ENCODE measurements around the gene ATG7. TPM values are rescaled to one million over a fixed set of nuclear protein-coding genes. Genes with fewer than 3 reads are reported as not detected.

Gene ATG7
- total and polyA plus RNA-seq, 2 experiments from 2014 or later = 22.2 to 22.9 TPM

GRCh38 chr3:11272906-11273574, 843 bp downstream of the ATG7 start:
- peak overlapping the region; percentile 72 for H3K27ac ChIP-seq
- no peak for TF ChIP-seq CTCF (IDR thresholded peaks at IDR 0.05; ENCODE audit: low read depth, low read length)

DNA sequence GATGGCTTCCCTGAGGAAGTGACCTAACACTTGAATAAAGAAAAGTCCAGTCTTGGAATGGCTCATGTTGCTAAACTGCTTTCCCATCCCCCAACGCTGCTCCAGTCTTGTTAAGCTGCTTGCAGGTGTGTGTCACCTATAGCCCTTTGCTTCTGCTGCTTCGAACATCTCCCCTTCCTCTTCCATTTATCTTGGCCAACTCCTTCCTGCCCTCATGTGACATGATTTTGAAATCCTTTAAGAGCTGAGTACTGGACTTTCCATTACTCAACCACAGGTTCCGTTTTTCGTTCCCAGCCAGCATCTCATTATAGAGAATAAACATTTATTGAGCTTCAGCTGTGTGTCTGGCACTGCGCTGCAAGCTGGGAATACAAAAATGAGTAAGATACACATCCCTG, 1.7 kb downstream of the ATG7 start:
- Histone ChIP-seq H3K27me3 (no peaks in the 10 kb centered on the region), H3K9me3 (ENCODE audit: low read depth) (no peaks in the 10 kb centered on the region), H3K27ac (no peak overlapping the region), H3K36me3 (no peaks in the 10 kb centered on the region), H3K4me3 (no peak overlapping the region), H3K4me1 (ENCODE audit: low read depth) (no peaks in the 10 kb centered on the region)
- no peak for TF ChIP-seq CTCF (IDR thresholded peaks at IDR 0.05; ENCODE audit: low read depth, low read length)
- no peak for DNase-seq (ENCODE audit: low read depth in 1 of 2, low spot score in 1 of 2)

More at GRCh38 chr3:11272906-11273574, 843 bp downstream of the ATG7 start:
- Histone ChIP-seq H3K36me3 (no peaks in the 10 kb centered on the region), H3K4me1 (ENCODE audit: low read depth) (no peaks in the 10 kb centered on the region), H3K9me3 (ENCODE audit: low read depth) (no peaks in the 10 kb centered on the region), H3K27me3 (no peaks in the 10 kb centered on the region), H3K4me3 (peak overlapping the region; percentile 61)
- no peak for DNase-seq (ENCODE audit: low read depth in 1 of 2, low spot score in 1 of 2)

- no peak for TF ChIP-seq CTCF (IDR thresholded peaks at IDR 0.05; ENCODE audit: low read depth, low read length)
- Histone ChIP-seq H3K4me3 (no peak overlapping the region), H3K9me3 (ENCODE audit: low read depth) (no peaks in the 10 kb centered on the region), H3K36me3 (no peaks in the 10 kb centered on the region), H3K27me3 (no peaks in the 10 kb centered on the region), H3K27ac (no peak overlapping the region), H3K4me1 (ENCODE audit: low read depth) (no peaks in the 10 kb centered on the region)
- no peak for DNase-seq (ENCODE audit: low read depth in 1 of 2, low spot score in 1 of 2)
Measured at GRCh38 chr3:11274566-11275142, 2.5 kb downstream of the ATG7 start.

DNA sequence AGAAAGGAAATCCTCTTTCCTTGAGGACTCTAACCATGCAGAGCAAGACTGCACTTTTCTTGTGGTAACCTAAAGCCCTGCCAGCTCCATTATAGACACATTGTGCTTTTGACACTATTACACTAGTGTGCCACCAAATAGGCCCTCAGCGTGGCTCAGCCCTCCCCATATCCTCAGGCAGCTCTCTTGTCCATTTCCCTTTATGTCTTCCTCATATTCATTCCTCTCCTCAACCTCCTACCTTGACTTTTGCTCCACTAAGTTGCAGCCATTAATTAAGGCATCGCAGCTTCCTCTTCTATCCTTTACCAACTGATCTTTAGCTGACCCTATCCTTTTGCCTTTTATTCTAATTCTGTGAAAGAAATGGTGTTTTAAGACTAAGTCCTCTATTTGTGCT, 3.7 kb downstream of the ATG7 start:
- H3K27ac ChIP-seq = no peak overlapping the region
- no peak overlapping the region for H3K4me3 ChIP-seq
- DNase-seq (ENCODE audit: low read depth in 1 of 2, low spot score in 1 of 2) = no peak
- no peak for TF ChIP-seq CTCF (IDR thresholded peaks at IDR 0.05; ENCODE audit: low read depth, low read length)
- H3K27me3 ChIP-seq = no peaks in the 10 kb centered on the region
- H3K4me1 ChIP-seq (ENCODE audit: low read depth) = no peaks in the 10 kb centered on the region
- no peaks in the 10 kb centered on the region for H3K36me3 ChIP-seq
- no peaks in the 10 kb centered on the region for H3K9me3 ChIP-seq (ENCODE audit: low read depth)

DNA sequence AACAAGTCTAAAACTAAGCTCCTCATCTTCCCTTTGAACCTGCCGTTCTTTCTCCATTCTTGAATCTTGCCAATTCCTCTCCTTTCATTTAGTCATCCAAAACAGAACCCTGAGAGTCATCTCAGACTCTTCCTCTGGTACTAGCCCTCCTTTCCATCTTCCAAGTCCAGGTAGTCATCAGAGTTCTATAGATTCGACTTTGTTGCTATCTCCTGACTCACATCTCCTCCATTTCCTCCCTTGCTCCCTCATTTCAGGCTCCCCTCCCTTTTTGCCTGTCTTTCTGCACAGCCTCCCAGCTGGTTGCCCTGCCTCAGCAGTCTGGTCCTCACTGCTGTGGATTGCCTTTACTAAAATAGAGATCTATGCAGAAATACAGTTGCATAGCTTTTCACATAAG, 4.7 kb downstream of the ATG7 start:
- no peaks in the 10 kb centered on the region for H3K4me1 ChIP-seq (ENCODE audit: low read depth)
- no peaks in the 10 kb centered on the region for H3K27me3 ChIP-seq
- no peak for DNase-seq (ENCODE audit: low read depth in 1 of 2, low spot score in 1 of 2)
- H3K27ac ChIP-seq = no peak overlapping the region
- no peak for TF ChIP-seq CTCF (IDR thresholded peaks at IDR 0.05; ENCODE audit: low read depth, low read length)
- no peak overlapping the region for H3K4me3 ChIP-seq
- H3K9me3 ChIP-seq (ENCODE audit: low read depth) = no peaks in the 10 kb centered on the region
- H3K36me3 ChIP-seq = no peaks in the 10 kb centered on the region

Measured in cardiac muscle cell (in vitro differentiated cells and primary cell).